ENCODE results near the gene MAD2L1BP. TPM values are rescaled to one million over a fixed set of nuclear protein-coding genes. Genes with fewer than 3 reads are reported as not detected.

Gene MAD2L1BP
- polyA plus RNA-seq, 1 of the 3 experiments (the other 2 are of a cell fraction), result 30.9 TPM

- TF ChIP-seq CHD2 (IDR thresholded peaks at IDR 0.05; ENCODE audit: low read length, partially characterized antibody) (no peak), FOSL2 (IDR thresholded peaks at IDR 0.05; ENCODE audit: borderline replicate concordance, low read depth) (no peak), RXRA (IDR thresholded peaks at IDR 0.05; ENCODE audit: borderline replicate concordance, low read depth) (no peak), POLR2AphosphoS5 (IDR thresholded peaks at IDR 0.05; ENCODE audit: low read depth, low read length) (peak; percentile 78; the same call in 1 of the 2 replicates), FOXM1 (IDR thresholded peaks at IDR 0.05; ENCODE audit: low read depth) (peak; percentile 93), RCOR1 (IDR thresholded peaks at IDR 0.05; ENCODE audit: low read length) (no peak; the same call in 1 of the 2 replicates), TCF12 (IDR thresholded peaks at IDR 0.05) (no peak), NRF1 (IDR thresholded peaks at IDR 0.05; ENCODE audit: low read depth, low read length) (no peak), EZH2phosphoT487 (IDR thresholded peaks at IDR 0.05; ENCODE audit: borderline replicate concordance, low read depth) (no peak), CTCF (IDR thresholded peaks at IDR 0.05) (no peak)
Observed at GRCh38 chr6:43629505-43630300, 5.9 kb upstream of the MAD2L1BP start (continued).

- Histone ChIP-seq H3K4me1 (ENCODE audit: control insufficient read depth in 1 of 2, insufficient read depth in 2 of 2, low read depth in 1 of 2, low read length in 1 of 2) (peaks cover 5 to 25% of the 10 kb centered on the region in 2 experiments), H3K9me3 (no peaks in the 10 kb centered on the region), H2AFZ (ENCODE audit: low read depth) (no peak overlapping the region), H3K36me3 (replicated peaks in 1 of 2; ENCODE audit: control insufficient read depth in 1 of 2, insufficient read depth in 2 of 2, low read length in 1 of 2) (peaks cover 2 to 8% of the 10 kb centered on the region in 2 experiments), H3K9me2 (no peaks in the 10 kb centered on the region), H4K20me1 (ENCODE audit: insufficient read depth) (no peaks in the 10 kb centered on the region), H3F3A (replicated peaks; ENCODE audit: insufficient read depth) (peaks cover 13% of the 10 kb centered on the region), H3K27me3 (ENCODE audit: insufficient read depth) (no peaks in the 10 kb centered on the region), H3K4me2 (no peak overlapping the region), H3K79me2 (ENCODE audit: insufficient read depth) (peaks cover 32% of the 10 kb centered on the region), H3K27ac (ENCODE audit: low read depth in 2 of 2, low read length in 1 of 2) (peak overlapping the region in 1 of 2 experiments; percentile 92; a peak in 2 of 4 replicates), H3K4me3 (ENCODE audit: low read depth in 2 of 2, low read length in 1 of 2) (no peak overlapping the region), H3K9ac (no peak overlapping the region)
- POLR2A ChIA-PET, result no interaction called here
- DNase-seq, result no peak
- CTCF ChIA-PET, result interaction anchor here (2.8 kb wide), 1 partner anchor 37 kb away, joined by 8 read pairs; no protein-coding TSS in a partner anchor
- no peak for TF ChIP-seq RXRA (IDR thresholded peaks at IDR 0.05; ENCODE audit: borderline replicate concordance, low read depth)
- no peak for TF ChIP-seq EP300 (IDR thresholded peaks at IDR 0.05; ENCODE audit: borderline replicate concordance in 1 of 2, low read depth in 1 of 2, low read length in 1 of 2)
- TF ChIP-seq ZBTB33 (IDR thresholded peaks at IDR 0.05; ENCODE audit: borderline replicate concordance, low read depth), result no peak
- no peak for TF ChIP-seq FOXM1 (IDR thresholded peaks at IDR 0.05; ENCODE audit: low read depth)
- no peak for TF ChIP-seq USF2 (IDR thresholded peaks at IDR 0.05; ENCODE audit: borderline replicate concordance, low read depth, low read length)
- TF ChIP-seq MAX (IDR thresholded peaks at IDR 0.05; ENCODE audit: low read depth), result no peak
- no peak for TF ChIP-seq NRF1 (IDR thresholded peaks at IDR 0.05; ENCODE audit: low read depth, low read length)
- TF ChIP-seq USF1 (IDR thresholded peaks at IDR 0.05; ENCODE audit: borderline replicate concordance, low read depth), result no peak
- no peak for TF ChIP-seq CHD2 (IDR thresholded peaks at IDR 0.05; ENCODE audit: low read length, partially characterized antibody)
- no peak for TF ChIP-seq POLR2AphosphoS5 (IDR thresholded peaks at IDR 0.05; ENCODE audit: low read depth, low read length)
- no peak for TF ChIP-seq GATA2 (CRISPR knock-in tag; IDR thresholded peaks at IDR 0.05)
- TF ChIP-seq TEAD4 (IDR thresholded peaks at IDR 0.05; ENCODE audit: borderline replicate concordance, insufficient read depth), result no peak
- no peak for TF ChIP-seq TCF12 (IDR thresholded peaks at IDR 0.05)
- TF ChIP-seq FOSL2 (IDR thresholded peaks at IDR 0.05; ENCODE audit: borderline replicate concordance, low read depth), result no peak
- TF ChIP-seq SMC3 (IDR thresholded peaks at IDR 0.05; ENCODE audit: low read depth, low read length), result no peak
- WGBS (ENCODE audit: low lambda C conversion rate), result 100% methylated on average over 1 of the region's 1 CpG
Observed at GRCh38 chr6:43630980-43631619, 4.5 kb upstream of the MAD2L1BP start.

Measured in SK-N-SH (cell line).